GM18867 (cell line): ENCODE data around the gene MRPL21.
"Not testable (repeated sequence)": the region's sequence is repeated elsewhere in the genome, so short reads cannot be mapped to it uniquely, and the experiment has no call there.

Experiments used
- ATAC-seq: cut with Tn5 transposase; IDR thresholded peaks from one replicate; pipeline ENCODE4 v1.9.1; 2021; ENCODE audit warnings: mild to moderate bottlenecking, moderate library complexity; ENCODE audit not compliant: unreplicated experiment

Gene MRPL21

DNA sequence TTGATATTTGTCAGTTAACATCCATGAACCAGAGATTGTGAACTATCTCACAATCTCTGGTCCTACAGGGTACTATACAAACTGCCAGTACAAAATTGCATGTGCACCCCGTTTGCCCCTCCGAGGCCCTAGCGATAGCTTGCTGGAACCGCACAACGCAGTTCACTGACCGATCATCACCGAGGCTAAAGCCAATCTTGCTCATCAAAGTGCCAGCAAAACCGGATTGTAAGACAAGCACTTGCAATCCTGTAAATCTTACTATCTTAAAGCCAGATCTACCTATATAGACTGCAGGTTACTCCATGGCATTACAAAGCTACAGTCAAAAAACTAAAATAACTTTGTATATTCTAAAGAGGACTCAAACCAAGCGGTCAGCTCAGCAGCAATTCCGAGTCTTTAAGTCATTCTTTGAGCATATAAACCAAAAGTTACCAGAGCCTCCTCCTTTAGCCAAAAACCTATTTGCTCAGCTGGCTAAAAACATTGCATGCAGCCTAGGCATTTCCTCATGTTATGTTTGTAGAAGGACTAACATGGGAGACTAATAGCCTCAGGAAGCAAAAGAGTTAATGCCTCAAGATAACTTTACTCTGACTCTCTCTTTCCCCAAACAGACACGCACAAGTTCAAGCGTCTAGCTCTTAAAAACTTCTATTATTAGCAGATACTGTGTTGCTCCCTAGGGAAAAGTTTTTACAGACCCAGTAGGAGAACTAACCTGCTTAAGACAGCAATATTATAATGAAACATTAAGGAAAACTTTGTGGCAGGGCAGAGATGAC, 31.2 kb downstream of the MRPL21 start:
- no peak for ATAC-seq

- no peak for ATAC-seq
Observed at GRCh38 chr11:68870470-68870869, 33.2 kb downstream of the MRPL21 start.

DNA sequence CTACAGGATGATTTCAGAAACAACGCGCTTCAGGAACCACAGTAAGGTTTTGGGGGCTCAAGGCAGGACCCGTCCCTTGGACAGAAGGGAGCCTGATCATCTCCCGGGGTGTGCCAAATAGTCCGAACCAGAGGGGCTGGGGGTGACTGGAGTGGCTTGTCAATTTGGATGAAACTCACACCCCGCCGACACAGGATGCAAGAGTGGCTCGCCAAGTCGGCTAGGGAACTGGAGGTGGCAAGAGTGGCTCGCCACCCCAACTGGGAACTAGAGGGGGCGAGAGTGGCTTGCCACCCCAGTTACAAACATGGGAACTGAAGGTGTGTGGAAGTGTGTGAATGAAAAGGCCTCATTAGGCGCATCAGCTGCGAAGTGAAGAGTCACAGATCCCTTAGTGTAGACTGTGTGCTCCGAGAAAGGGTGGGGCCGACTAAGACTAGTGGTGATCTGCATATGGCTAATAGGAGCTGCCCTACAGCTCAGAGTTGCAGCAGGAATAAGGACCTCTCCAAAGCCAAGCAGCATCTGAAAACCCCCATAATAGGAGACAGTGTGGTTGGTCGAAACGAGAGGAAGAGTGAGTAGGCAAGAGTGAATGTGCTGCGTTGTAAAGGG, 35.3 kb downstream of the MRPL21 start:
- ATAC-seq = no peak

GRCh38 chr11:68867066-68867465, 36.6 kb downstream of the MRPL21 start:
- no peak for ATAC-seq

DNA sequence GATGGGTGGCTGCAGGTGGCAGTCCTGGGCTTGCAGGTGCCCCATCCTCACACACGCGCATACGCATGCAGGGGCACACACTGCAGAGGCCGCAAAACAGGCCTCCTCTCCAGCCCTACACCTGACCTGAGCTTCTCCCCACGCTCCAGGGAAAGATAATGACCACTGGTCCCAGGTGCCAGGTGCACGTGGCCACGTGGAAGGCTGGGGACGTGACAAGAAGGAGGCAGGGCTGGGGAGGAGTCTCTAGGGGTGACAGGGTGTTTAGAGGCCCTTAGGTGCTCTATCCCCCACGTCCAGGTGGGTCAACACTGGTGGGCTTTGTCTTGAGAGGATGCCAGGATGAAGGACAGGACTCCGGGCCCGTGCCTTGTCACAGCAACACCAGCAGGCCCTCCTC, 38.4 kb downstream of the MRPL21 start:
- ATAC-seq = no peak

DNA sequence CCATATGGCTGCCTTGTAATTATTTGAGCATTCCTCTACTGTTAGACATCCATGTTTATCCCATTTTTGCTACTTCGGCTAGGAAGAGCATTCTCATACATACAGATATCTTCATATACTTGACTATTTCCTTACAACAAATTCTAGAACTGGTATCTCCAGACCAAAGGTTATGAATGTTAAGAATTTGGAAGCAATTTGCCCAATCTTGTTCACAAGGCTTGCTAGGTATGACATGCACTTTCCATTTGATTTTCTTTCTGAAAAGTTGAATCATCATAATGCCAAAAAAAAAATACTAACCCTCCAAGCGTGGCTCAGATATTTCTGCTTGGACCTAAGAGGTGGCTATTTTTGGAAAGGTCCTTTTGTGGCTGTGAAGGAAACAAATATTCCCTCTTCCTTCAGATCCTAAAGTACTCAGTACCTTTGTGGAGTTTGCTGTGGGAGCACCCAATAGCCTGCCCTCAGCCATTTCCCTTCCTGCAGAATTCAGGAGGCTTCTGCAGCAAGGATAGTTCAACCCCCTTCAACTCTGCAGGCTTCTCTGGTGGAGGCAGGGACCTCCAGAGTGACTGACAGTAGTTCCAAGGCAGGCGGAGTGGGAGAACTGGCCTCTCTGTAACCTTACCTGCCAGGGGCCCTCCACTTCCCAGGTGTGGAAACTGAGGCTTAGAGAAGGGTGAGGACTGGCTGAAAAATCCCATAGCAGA, 39.9 kb downstream of the MRPL21 start:
- no peak for ATAC-seq

GRCh38 chr11:68862421-68862820, 41.2 kb downstream of the MRPL21 start:
- ATAC-seq = no peak

- ATAC-seq = no peak
Observed at GRCh38 chr11:68859123-68859522, 44.5 kb downstream of the MRPL21 start.

GRCh38 chr11:68857037-68857586, 46.5 kb downstream of the MRPL21 start:
- ATAC-seq = no peak

GRCh38 chr11:68856425-68857030, 47.1 kb downstream of the MRPL21 start:
- ATAC-seq = not testable (repeated sequence)

GRCh38 chr11:68855205-68855981, 48.2 kb downstream of the MRPL21 start:
- no peak for ATAC-seq

- no peak for ATAC-seq
Observed at GRCh38 chr11:68854273-68854958, 49.2 kb downstream of the MRPL21 start.

DNA sequence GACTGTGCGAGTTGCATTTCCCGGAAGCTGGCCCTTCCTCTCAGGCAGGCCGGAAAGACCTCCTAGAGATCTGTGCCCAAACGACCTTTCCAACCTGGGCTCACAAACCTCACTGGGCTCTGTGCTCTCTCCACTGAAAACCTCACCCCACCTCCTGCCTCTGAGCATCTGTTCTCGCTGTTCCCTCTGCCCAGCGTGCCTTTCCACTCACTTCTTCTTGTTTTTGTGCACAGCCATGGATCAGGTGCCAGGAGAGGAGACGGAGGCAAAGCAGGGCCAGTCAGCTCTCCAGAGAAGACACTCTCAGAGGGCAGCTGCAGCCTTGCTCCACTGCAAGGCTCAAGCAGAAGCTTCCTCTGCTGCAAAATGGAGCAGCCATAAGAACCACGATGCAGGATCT, 51.0 kb downstream of the MRPL21 start:
- ATAC-seq = no peak

DNA sequence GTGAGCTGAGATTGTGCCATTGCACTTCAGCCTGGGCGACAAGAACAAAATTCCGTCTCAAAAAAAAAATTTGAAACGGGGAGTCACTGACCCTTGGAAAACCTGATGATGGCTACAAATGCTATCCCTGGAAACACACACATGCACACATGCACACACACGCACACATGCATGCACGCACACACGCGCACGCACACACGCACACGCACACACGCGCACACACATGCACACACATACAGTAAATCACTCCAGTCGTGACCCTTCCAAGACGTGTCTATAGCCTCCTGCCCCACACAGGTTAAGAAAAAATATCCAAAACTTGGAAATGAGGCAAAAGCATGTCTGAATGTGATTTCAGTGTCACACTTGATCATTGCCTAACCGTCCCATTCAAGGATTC, 55.2 kb downstream of the MRPL21 start:
- no peak for ATAC-seq

- ATAC-seq = no peak
Observed at GRCh38 chr11:68847395-68847794, 56.2 kb downstream of the MRPL21 start.

DNA sequence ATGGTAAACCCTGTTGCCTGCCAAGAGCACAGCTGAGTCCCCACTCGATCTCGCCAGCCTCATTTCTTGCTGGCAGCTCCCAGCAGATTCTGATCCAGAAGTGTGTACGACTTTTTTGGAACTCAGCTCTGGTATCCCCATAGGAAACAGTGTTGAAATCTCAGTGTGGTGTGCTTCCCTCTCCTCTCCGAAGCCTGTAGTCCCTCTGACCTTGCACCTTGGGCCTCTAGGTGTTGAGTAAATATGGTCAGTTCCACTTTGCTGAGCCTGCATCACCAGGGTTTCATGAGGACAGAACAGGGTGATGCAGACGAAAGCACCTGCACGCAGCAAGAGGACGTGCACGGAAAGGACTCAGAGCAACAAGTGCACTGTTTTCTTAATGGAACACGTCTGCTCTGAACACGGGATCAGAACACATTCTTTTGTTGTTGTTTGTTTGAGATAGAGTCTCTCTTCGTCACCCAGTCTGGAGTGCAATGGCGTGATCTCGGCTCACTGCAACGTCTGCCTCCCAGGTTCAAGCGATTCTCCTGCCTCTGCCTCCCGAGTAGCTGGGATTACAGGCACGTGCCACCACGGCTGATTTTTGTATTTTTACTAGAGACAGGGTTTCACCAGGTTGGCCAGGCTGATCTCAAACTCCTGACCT, 58.2 kb downstream of the MRPL21 start:
- no peak for ATAC-seq

DNA sequence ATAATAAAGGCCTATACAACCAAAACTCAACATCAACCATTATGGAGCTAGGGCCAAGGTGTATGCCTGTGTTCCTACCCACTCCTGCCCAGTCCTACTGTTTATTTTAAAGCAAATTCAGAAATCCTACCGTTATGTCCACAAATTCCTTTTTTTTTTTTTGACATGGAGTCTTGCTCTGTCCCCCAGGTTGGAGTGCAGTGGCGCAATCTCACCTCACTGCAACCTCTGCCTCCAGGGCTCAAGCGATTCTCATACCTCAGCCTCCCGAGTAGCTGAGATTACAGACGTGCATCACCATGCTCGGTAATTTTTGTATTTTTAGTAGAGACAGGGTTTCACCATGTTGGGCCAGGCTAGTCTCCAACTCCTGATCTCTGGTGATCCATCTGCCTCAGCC, 58.8 kb downstream of the MRPL21 start:
- ATAC-seq = no peak

- no peak for ATAC-seq
Observed at GRCh38 chr11:68844376-68844775, 59.3 kb downstream of the MRPL21 start.

DNA sequence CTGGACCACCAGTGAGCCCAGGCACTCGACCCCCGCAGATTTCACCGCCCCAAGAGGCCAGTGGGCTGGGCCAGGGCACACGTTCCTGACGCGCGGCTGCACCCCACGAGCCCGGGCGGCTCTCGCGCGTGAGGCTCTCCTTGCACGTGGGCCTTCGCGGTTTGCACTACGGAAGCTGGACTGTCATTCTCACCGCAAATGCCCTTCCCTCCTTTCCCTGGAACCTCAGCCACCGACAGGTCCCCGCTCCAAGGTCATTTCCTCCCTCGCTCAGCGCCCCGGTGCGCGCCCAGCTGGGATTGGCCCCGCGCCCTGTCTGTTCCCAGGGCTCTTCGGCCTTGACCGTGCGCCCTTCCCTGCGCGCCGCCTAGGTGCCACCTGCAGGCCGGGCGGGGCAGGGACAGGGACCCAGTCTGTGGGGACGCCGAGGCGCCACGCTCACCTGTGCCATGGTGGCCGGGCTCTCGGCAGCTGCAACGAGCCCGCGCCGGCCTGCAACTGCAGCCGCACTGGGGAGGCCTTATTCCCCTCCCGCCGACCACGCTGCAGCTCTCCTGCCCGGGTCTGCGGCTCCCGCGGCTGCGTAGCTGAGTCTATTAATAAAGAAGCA, 59.8 kb downstream of the MRPL21 start:
- ATAC-seq = peak; percentile 44
